ENCODE measurements around the gene MEI1.
A peak's percentile ranks its signal among the peaks of the same experiment; 100 is the strongest.

The MEI1 gene

GRCh38 chr22:41825376-41825775 lies 126.1 kb downstream of the MEI1 start:
- no peak for TF ChIP-seq ZFX (IDR thresholded peaks at IDR 0.05)
- TF ChIP-seq, protein P1, sequence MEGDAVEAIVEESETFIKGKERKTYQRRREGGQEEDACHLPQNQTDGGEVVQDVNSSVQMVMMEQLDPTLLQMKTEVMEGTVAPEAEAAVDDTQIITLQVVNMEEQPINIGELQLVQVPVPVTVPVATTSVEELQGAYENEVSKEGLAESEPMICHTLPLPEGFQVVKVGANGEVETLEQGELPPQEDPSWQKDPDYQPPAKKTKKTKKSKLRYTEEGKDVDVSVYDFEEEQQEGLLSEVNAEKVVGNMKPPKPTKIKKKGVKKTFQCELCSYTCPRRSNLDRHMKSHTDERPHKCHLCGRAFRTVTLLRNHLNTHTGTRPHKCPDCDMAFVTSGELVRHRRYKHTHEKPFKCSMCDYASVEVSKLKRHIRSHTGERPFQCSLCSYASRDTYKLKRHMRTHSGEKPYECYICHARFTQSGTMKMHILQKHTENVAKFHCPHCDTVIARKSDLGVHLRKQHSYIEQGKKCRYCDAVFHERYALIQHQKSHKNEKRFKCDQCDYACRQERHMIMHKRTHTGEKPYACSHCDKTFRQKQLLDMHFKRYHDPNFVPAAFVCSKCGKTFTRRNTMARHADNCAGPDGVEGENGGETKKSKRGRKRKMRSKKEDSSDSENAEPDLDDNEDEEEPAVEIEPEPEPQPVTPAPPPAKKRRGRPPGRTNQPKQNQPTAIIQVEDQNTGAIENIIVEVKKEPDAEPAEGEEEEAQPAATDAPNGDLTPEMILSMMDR (conservative IDR thresholded peaks at IDR 0.05): no peak
- no peak overlapping the region for H3K27ac ChIP-seq

DNA sequence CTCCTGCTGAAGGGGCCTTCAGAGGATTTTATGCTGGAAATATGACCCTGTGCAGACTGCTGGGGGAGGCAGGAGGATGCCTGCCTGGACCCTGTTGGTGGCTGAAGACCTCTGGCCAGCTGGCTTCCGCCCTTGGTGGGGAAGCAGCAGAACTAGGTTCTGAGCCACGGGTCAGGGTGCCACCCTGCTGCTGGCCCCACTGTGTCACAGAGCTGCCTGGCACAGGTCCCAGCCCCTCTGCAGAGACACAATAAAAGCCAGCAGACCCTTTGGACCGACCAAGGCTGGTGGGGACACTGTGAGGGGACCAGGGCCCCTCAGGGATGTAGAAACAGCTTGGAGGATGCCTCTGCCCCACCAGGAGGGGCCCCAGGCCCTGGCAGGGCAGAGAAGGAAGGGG lies 126.7 kb downstream of the MEI1 start:
- no peak overlapping the region for H3K27ac ChIP-seq

DNA sequence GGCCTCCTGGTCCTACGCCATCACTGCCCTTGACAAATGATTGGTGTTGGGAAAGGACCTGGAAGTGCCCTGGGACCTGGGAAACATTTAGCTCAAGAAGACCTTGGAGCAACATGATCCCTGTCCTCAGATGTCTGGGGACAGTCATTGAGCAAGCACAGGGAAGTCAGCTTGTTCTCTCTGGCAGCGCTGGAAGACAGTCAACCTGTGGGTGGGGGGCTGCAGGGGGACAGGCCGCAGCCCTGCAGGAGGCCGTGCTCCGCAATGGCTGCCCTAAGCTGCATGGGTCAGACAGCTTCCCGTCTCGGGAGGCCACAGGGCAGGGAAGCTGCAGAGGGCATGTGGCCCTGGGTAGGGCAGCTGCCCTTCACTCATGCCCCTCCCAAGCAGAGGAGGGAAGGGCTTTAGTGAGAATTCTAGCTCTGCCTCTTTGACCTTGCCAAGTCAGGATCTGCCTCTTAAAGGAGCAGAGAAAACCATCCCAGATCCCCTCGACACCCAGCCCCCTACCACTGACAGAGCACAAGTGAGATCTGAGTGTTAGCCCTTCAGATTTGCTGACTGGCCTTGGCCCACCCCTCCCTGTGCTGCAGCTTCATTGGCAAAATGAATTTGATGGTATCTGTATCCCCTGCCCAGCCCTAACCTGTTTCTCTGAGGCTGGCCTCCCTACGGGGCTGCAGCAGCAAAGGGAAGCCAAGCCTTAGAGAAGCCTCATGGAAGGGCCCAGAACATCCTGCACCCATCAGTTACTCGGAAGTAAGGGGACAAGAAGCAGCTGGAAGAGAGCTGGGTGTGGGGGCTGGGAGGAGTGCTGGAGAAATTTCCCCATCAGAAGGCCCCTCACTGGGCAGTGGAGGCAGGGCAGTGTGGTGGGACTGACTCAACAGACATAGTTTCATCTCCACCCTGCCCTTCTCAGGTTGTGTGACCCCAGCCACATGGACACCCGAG lies 127.4 kb downstream of the MEI1 start:
- TF ChIP-seq, protein P1 (conservative IDR thresholded peaks at IDR 0.05): no peak
- TF ChIP-seq ZFX (IDR thresholded peaks at IDR 0.05): no peak
- no peak overlapping the region for H3K27ac ChIP-seq

More for the DNA sequence above, 126.7 kb downstream of the MEI1 start:
- no peak for TF ChIP-seq ZFX (IDR thresholded peaks at IDR 0.05)
- TF ChIP-seq, protein P1 (conservative IDR thresholded peaks at IDR 0.05): no peak

- H3K27ac ChIP-seq: no peak overlapping the region
- TF ChIP-seq ZFX (IDR thresholded peaks at IDR 0.05): no peak
- TF ChIP-seq, protein P1 (conservative IDR thresholded peaks at IDR 0.05): no peak
These were observed 128.4 kb downstream of the MEI1 start for GRCh38 chr22:41827671-41828070.

- no peak overlapping the region; the same call in 1 of the 2 replicates for H3K27ac ChIP-seq
These were observed 129.2 kb downstream of the MEI1 start for GRCh38 chr22:41828516-41828915.

GRCh38 chr22:41830174-41830573 lies 130.9 kb downstream of the MEI1 start:
- H3K27ac ChIP-seq: peak overlapping the region; percentile 17; the same call in 1 of the 2 replicates
- TF ChIP-seq, protein P1 (conservative IDR thresholded peaks at IDR 0.05): no peak
- TF ChIP-seq ZFX (IDR thresholded peaks at IDR 0.05): no peak

More at GRCh38 chr22:41828516-41828915, 129.2 kb downstream of the MEI1 start:
- TF ChIP-seq ZFX (IDR thresholded peaks at IDR 0.05): no peak
- TF ChIP-seq, protein P1 (conservative IDR thresholded peaks at IDR 0.05): no peak

GRCh38 chr22:41831383-41831782 lies 132.1 kb downstream of the MEI1 start:
- H3K27ac ChIP-seq: peak overlapping the region; percentile 23; the same call in 1 of the 2 replicates
- TF ChIP-seq, protein P1 (conservative IDR thresholded peaks at IDR 0.05): no peak
- TF ChIP-seq ZFX (IDR thresholded peaks at IDR 0.05): no peak

Measured in C4-2B (cell line).